ENCODE data around the gene ST8SIA6.

DNA sequence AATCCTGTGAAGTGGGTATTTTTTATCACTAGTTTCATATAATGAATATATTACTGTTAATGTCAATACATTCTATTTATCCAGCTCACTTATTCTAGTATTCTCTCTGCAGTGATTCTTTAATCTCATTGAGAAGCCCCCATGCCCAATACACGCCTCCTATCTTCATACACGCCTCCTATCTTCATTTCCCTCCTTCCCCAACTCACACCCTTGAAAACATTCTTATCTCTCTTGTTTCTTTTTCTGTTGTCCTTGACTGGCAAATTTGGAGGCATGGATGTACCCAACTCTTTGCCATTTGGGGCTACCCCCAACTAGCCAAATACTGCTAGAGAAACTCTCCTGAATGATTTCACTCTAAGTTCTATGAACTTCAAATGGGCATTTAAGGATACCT lies 40.5 kb downstream of the ST8SIA6 start:
- TF ChIP-seq ISL1 (CRISPR knock-in tag; IDR thresholded peaks at IDR 0.05) (no peak), CSDC2 (CRISPR knock-in tag; IDR thresholded peaks at IDR 0.05) (no peak)
